Activated CD4-positive, CD25-positive, alpha-beta regulatory T cell (primary cell): ENCODE data around the gene BEGAIN.
"Not testable (repeated sequence)": the region's sequence is repeated elsewhere in the genome, so short reads cannot be mapped to it uniquely, and the experiment has no call there.

ENCODE experiments used
- DNase-seq, 4 experiments: peaks; one replicate each; lab custom pipeline; 2025; lab: John Stamatoyannopoulos, UW

The BEGAIN gene

DNA sequence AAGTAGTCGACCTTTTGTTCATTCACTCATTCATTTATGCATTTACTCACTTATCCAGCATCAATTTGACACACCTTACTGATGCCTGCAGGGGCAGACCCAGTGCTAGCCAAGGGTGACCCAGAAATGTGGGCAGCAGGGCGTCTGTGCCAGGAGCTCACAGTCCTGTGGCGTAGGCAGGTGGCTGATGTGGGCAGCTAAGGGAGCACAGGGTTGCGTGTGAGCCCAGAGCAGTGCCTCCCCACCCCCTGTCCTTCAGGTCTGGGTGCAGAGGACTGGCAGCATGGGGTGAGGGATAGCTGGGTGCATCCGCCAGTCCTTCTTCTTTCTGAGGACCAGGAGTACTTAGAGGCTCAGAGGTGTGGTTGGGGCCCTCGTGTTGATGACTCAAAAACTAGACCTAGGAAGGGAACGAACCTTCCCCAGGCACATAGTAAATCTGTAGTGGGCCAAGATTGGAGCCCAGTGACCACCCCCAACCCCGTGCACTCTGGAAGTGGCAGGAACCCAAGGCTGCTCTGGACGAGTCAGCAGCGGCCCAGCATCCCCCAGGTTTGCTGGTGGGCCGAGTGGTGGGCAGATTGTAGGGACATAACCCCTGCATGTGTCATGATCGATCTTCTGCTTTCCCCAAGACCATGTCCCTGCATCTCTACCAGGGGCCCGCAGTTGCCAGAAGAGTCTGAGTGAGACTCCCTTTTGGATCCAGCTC, 63.9 kb downstream of the BEGAIN start:
- DNase-seq: no peak

DNA sequence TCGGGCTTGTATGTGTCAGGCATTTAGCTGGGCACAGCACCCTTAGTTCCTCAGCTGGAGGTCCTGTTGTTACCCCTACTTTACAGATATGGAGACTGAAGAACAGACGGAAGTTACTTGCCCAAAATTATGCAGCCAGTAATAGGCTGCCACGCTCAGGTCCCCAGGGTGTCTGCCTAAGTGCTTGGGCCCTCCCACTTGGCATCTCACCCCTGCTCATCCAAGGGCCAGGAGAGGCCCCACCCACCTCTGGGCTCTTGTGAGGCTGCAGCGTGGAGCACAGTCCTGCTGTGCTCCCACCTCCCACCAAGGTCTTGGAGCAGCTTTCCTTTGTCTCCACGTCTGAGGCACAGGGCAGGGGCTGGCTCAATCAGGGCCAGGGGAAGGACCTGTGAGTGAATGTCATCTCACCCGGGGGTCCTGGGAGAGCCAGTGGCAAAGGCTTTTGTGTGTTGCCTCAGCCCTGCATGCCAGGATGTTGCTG, 64.6 kb downstream of the BEGAIN start:
- no peak for DNase-seq

DNA sequence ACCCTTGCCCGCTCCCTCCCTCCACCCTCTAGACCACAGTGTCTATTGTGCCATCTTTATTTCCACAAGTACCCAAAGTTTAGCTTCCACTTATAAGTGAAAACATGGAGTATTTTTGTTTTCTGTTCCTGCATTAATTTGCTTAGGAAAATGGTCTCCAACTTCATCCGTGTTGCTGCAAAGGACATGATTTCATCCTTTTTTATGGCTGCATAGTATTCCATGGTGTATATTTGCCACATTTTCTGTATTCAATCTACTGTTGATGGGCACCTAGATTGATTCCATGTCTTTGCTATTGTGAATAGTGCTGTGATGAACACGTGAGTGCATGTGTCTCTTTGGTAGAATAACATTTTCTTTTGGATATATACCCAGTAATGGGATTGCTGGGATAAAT, 81.2 kb downstream of the BEGAIN start:
- DNase-seq: not testable (repeated sequence)

- no peak for DNase-seq
Observed at GRCh38 chr14:100504372-100505078, 82.7 kb downstream of the BEGAIN start.

- no peak for DNase-seq
Observed at GRCh38 chr14:100503251-100503650, 84.0 kb downstream of the BEGAIN start.

GRCh38 chr14:100502622-100503220, 84.5 kb downstream of the BEGAIN start:
- no peak for DNase-seq

GRCh38 chr14:100500128-100500527, 87.1 kb downstream of the BEGAIN start:
- no peak for DNase-seq

- no peak for DNase-seq
Observed at GRCh38 chr14:100498068-100498467, 89.1 kb downstream of the BEGAIN start.

- DNase-seq: no peak
Observed at GRCh38 chr14:100495917-100496316, 91.3 kb downstream of the BEGAIN start.

DNA sequence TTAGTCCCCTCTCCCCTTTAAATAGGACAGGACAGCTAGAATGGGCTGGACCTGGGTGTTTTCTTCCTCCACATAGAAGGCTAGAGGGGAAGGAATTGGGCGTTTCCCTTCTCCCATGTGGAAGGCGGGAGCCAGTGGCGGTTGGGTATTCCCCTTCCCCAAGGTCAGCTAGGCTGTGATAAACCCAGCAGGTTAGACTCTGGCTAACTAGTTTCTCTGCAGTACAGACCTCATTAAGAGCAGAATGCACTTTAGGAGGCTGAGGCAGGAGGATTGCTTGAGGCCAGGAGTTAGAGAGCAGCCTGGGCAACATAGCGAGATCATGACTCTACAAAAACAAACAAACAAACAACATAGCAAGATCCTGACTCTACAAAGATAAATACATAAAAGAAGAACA, 92.6 kb downstream of the BEGAIN start:
- no peak for DNase-seq

DNA sequence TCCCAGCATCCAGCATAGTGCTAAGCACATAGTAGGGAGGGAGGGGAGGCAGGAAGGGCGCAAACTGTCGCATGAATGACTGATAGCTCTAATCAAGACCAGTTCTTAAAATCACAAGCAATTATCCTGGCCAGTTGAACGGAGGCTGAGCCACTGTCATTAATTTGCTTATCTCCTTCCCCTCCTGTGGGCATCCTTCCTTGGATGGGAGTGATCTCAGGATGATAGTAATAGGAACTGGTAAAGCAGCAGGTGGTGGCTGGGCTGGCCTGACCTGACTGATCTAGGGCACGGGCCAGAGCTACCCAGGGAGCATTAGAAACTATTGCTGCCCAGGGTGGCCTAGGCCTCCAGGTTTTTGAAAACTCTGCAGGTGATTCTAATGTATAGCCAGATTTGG, 97.0 kb downstream of the BEGAIN start:
- no peak for DNase-seq

GRCh38 chr14:100488057-100488456, 99.2 kb downstream of the BEGAIN start:
- no peak for DNase-seq

- no peak for DNase-seq
Observed at GRCh38 chr14:100487304-100487703, 99.9 kb downstream of the BEGAIN start.
